HepG2 (cell line): ENCODE data around the gene PROCR. TPM values are rescaled to one million over a fixed set of nuclear protein-coding genes. Genes with fewer than 3 reads are reported as not detected.
A peak's percentile ranks its signal among the peaks of the same experiment; 100 is the strongest.

Experiments
- AGO2 ChIP-seq: fragments of 200-400 bp; formaldehyde crosslinking; optimal IDR thresholded peaks from 2 replicates; pipeline ENCODE3; 2017; ENCODE audit warnings: mild to moderate bottlenecking, low read depth, low read length, moderate library complexity
- EEA1 ChIP-seq: sonication (generic); formaldehyde crosslinking; IDR thresholded peaks from 2 replicates; pipeline ENCODE4 v1.5.1; 2020; ENCODE audit warnings: mild to moderate bottlenecking, missing genetic modification reagents, borderline replicate concordance
- HIVEP1 ChIP-seq: sonication (generic); formaldehyde crosslinking; IDR thresholded peaks from 2 replicates; pipeline ENCODE4 v1.4.0; 2020; ENCODE audit warnings: mild to moderate bottlenecking, missing genetic modification reagents
- KAT7 ChIP-seq: IDR thresholded peaks from 2 replicates; pipeline ENCODE4 v1.6.1; 2018; ENCODE audit warnings: borderline replicate concordance, missing compliant biosample characterization
- LRRFIP1 ChIP-seq: sonication (generic); formaldehyde crosslinking; conservative IDR thresholded peaks from 2 replicates; pipeline ENCODE4 v1.4.0; 2020; ENCODE audit warnings: missing genetic modification reagents
- MAFF ChIP-seq: IDR thresholded peaks from 2 replicates; pipeline ENCODE4 v1.6.1; 2011; ENCODE audit warnings: low read depth, low read length, improper control_type of control experiment
- MAZ ChIP-seq, 2 experiments: sonication (generic) in 1 of 2; formaldehyde crosslinking in 1 of 2; IDR thresholded peaks; 2 replicates each; pipeline versions ENCODE4 v1.5.0 to v1.6.1; 2012 to 2020; ENCODE audit warnings: low read depth in 2 of 2, mild to moderate bottlenecking in 2 of 2, borderline replicate concordance in 1 of 2, improper control_type of control experiment in 1 of 2, low read length in 1 of 2, missing genetic modification reagents in 1 of 2, moderate library complexity in 1 of 2
- MTA1 ChIP-seq: sonication (generic); formaldehyde crosslinking; IDR thresholded peaks from 2 replicates; pipeline ENCODE4 v1.4.0; 2020; ENCODE audit warnings: missing genetic modification reagents, mild to moderate bottlenecking, borderline replicate concordance
- NR0B2 ChIP-seq: sonication (generic); formaldehyde crosslinking; IDR thresholded peaks from 2 replicates; pipeline ENCODE4 v1.4.0; 2020; ENCODE audit warnings: mild to moderate bottlenecking, missing genetic modification reagents
- POLR2AphosphoS5 ChIP-seq: IDR thresholded peaks from 2 replicates; pipeline ENCODE4 v1.6.1; 2012; ENCODE audit warnings: low read depth, low read length
- REST ChIP-seq, 2 experiments: IDR thresholded peaks; 2 replicates each; pipeline ENCODE4 v1.6.1; 2011 to 2012; ENCODE audit warnings: low read length in 2 of 2, borderline replicate concordance in 1 of 2, low read depth in 1 of 2, mild to moderate bottlenecking in 1 of 2, moderate library complexity in 1 of 2
- RXRB ChIP-seq: IDR thresholded peaks from 2 replicates; pipeline ENCODE4 v1.6.1; 2016; ENCODE audit warnings: borderline replicate concordance, missing genetic modification reagents, missing compliant biosample characterization
- TP53 ChIP-seq: sonication (generic); formaldehyde crosslinking; conservative IDR thresholded peaks from 2 replicates; pipeline ENCODE4 v1.4.0; 2020; ENCODE audit warnings: missing genetic modification reagents
- ZBTB38 ChIP-seq: sonication (generic); formaldehyde crosslinking; IDR thresholded peaks from 2 replicates; pipeline ENCODE4 v1.5.1; 2020; ENCODE audit warnings: mild to moderate bottlenecking, missing genetic modification reagents
- ZNF275 ChIP-seq: sonication (generic); formaldehyde crosslinking; IDR thresholded peaks from 2 replicates; pipeline ENCODE4 v1.8.0; 2022; ENCODE audit warnings: missing genetic modification reagents, mild to moderate bottlenecking, inconsistent platforms, borderline replicate concordance
- ZNF383 ChIP-seq: sonication (generic); formaldehyde crosslinking; IDR thresholded peaks from 2 replicates; pipeline ENCODE4 v1.4.0; 2020; ENCODE audit warnings: missing genetic modification reagents, mild to moderate bottlenecking, borderline replicate concordance
- ZNF639 ChIP-seq: conservative IDR thresholded peaks from 2 replicates; pipeline ENCODE4 v1.6.1; 2018; ENCODE audit warnings: missing genetic modification reagents
- ZNF652 ChIP-seq: IDR thresholded peaks from 2 replicates; pipeline ENCODE4 v1.6.1; 2016; ENCODE audit warnings: low read depth, borderline replicate concordance
- polyA plus RNA-seq, 8 experiments: library from polyadenylated mRNA; depleted of rRNA in 3 of 8; stranded (reverse) in 7 of 8; unstranded in 1 of 8; fragments of >200 nt; fragmentation: Illumina TruSeq in 4 of 8; extraction: Trizol in 4 of 8; gene quantifications; 2 replicates each; pipeline versions ENCODE4 v1.2.1 to v1.2.3, GENCODE V29; 2011 to 2016; ENCODE audit warnings: low read depth in 4 of 8, missing spikeins in 1 of 8, mixed read lengths in 1 of 8; ENCODE audit not compliant: insufficient read depth in 1 of 8
- total RNA-seq, 5 experiments: library from RNA; depleted of rRNA; stranded (reverse); fragments of >200 nt; fragmentation: Illumina TruSeq; extraction: Trizol; gene quantifications; 2 replicates each; pipeline ENCODE4 v1.2.3, GENCODE V29; 2016; ENCODE audit warnings: low read depth in 1 of 5

PROCR gene
- total and polyA plus RNA-seq, 2 of the 13 experiments (the other 11 are each of a cell fraction or from before 2014, with no cell fraction given) = 1.4 to 1.7 TPM

GRCh38 chr20:35146920-35147574 lies 24.8 kb upstream of the PROCR start, which contains the start of gene EDEM2 (continued):
- peak; percentile 56; the same call in 1 of the 2 replicates for TF ChIP-seq NR0B2 (CRISPR knock-in tag)
- peak; percentile 92 for TF ChIP-seq TP53 (CRISPR knock-in tag)
- peak; percentile 94; the same call in 1 of the 2 replicates for TF ChIP-seq KAT7 (CRISPR knock-in tag)
- TF ChIP-seq REST (IDR thresholded peaks at IDR 0.05; ENCODE audit: borderline replicate concordance in 1 of 2, low read depth in 1 of 2, low read length in 2 of 2) = peak in 1 of 2 experiments; percentile 40; a peak in 1 of 4 replicates
- no peak for TF ChIP-seq LRRFIP1 (CRISPR knock-in tag)
- TF ChIP-seq EEA1 (CRISPR knock-in tag) = peak; percentile 97
- TF ChIP-seq AGO2 = peak; percentile 93
- TF ChIP-seq MTA1 (CRISPR knock-in tag) = peak; percentile 93; the same call in 1 of the 2 replicates
- peak; percentile 89; the same call in 1 of the 2 replicates for TF ChIP-seq ZNF383 (CRISPR knock-in tag)
- TF ChIP-seq MAFF = peak; percentile 49
- TF ChIP-seq ZBTB38 (CRISPR knock-in tag) = peak; percentile 92
- no peak for TF ChIP-seq ZNF639 (CRISPR knock-in tag)
- peak; percentile 69; the same call in 1 of the 2 replicates for TF ChIP-seq ZNF275 (CRISPR knock-in tag)
- peak; percentile 67; the same call in 1 of the 2 replicates for TF ChIP-seq RXRB (CRISPR knock-in tag)
- peak; percentile 80 for TF ChIP-seq HIVEP1 (CRISPR knock-in tag)
- TF ChIP-seq POLR2AphosphoS5 = peak; percentile 93
- no peak for TF ChIP-seq MAZ (IDR thresholded peaks at IDR 0.05; ENCODE audit: borderline replicate concordance, low read depth, low read length)
- peak; percentile 84 for TF ChIP-seq MAZ (CRISPR knock-in tag; IDR thresholded peaks at IDR 0.05; ENCODE audit: low read depth)
- peak; percentile 36; the same call in 1 of the 2 replicates for TF ChIP-seq ZNF652 (CRISPR knock-in tag)
